GM21360 (cell line): ENCODE results near the gene SHB.

Source experiments
- ATAC-seq: cut with Tn5 transposase; IDR thresholded peaks from one replicate; pipeline ENCODE4 v1.9.1; 2021; ENCODE audit warnings: mild to moderate bottlenecking, moderate library complexity; ENCODE audit not compliant: unreplicated experiment

The SHB gene

GRCh38 chr9:38043931-38044623 lies 24.9 kb downstream of the SHB start:
- no peak for ATAC-seq

- ATAC-seq = no peak
Measured at GRCh38 chr9:38042626-38043357, 26.2 kb downstream of the SHB start.

DNA sequence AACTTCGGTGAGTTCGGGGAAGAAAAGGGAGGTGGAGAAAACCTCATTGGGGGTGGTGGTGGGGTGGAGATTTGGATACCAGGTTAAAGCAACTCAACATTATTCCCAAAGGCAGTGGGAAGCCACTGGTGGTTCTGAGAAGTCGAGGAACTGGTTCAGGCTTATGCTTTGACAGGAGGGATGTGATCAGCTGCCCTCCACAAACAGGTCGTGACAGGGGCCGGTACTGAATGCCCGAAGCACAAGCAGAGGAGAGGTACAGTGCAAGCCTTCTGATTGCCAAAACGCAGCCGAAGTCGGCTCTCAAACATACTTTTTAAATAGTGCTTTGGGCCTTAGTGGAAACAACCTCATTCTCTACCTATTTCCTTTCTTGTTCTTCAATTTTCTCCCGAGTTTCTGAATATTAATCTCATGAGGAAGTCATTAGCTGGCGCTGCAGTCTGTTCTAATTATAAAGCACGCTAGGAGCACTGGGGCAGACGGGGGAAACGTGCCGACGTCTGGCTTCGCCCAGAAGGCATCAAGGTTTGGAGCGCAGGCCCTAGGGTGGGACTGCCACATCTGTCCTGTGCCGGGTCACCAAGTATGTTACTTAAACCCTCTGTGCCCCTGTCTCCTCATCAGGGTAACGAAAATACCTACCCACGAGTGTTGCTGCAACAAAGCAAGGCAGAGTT lies 27.3 kb downstream of the SHB start:
- no peak for ATAC-seq

GRCh38 chr9:38039907-38040682 lies 28.9 kb downstream of the SHB start:
- no peak for ATAC-seq

DNA sequence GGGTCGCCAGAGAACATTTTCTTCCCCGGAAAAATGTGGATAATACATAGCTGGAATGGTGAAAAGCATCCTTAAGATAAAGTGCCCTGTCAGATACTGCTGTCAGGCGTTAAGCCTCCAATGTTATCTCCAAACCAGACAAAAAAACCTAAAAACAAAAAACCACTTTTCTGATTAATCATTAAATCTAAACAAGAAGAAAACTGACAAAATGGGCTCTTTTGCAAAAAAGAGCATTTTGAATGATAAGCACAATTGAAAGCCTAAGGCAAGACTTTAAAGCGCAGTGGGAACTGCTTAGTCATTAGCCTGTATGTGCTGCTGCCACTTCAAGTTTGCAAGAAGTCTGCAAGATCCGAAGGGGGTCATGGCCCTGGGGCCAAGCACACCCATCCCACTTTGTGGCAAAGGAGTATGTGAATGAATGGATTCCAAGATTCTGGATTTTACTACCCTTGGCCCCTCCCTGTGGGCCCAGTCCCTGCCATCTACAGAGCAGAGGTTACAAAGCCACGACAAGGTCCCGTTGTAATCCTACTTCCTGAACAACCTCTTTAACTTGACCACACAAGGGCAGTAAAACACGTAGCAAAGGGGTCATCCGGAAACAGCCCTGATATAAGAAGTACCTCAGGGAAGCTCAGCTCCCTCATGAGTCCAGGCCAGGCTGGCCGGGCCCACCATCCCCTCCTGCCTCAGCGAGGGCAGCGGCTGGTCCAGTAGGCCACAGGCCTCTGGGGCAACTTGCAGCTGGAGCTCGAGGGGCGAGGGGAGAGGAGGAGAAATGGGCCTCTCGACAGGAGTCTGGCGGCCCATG lies 29.7 kb downstream of the SHB start:
- ATAC-seq = no peak

DNA sequence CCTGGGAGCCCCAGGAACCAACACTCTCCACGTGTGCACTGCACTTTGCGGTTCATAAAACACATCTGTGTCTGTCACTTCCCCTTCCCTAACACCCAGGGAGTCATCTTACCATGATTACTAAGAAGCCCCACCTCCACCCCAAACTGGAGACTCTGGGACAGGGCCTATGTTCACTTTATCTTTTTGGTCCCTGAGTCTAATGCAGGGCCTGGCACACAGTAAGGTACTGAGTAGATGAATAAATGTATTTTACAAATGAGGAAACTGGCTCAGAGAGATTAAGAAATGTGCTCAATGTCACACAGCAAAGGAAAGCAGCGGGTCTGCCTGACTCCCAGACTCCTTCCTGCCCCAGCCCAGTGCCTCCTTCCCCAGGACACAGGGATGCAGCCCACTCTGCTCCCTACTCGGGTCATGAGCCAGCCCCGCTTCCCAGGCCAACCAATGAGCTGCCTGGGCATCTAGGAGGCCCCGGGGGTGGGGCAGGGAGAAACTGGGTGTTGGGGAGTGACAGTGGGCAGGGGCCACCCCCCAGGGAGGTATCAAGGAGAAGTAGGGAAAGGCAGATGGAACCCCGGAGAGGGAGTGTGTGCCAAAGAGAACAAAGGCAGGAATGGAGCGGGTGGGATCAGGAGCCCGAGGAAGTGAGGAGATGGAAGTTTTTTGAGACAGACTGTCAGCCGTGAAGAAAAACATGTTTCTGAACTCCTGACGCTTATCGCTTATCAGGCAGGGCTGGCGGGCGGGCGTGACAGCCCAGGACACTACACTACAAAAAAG lies 30.5 kb downstream of the SHB start:
- ATAC-seq = no peak

- no peak for ATAC-seq
Measured at GRCh38 chr9:38037981-38038306, 31.1 kb downstream of the SHB start.

DNA sequence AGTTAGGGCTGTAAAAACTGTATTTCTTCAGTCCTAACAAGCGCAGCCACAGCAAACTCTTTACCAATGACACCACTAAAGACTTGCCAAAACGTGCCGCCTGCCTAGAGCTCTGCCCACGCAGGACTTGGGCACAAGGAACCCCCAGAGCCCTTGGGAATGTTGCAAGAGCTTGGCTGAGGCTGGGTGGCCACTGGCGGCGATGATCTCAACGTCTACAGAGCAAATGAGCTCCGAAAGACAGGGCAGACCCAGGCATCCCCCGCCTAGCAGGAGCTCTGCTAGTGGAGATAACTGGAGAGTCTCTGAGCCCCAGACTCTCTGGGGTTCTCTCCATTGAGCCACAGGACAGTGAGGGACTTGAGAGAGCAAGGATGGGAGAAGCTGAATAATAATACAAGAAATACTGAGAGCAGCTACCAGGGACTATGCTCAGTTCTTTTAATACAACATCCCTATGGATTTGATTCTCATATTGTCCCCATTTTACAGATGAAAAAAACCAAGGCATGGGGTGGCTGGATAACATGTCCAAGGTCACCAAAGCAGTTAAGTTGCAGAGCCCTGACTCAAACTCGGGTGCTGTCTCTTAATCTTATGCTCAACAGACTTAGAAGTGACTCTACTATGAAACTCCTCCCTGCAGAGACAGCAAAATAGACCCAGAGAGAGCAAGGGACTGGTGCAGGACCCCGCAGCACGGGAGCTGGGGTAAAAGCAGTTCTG lies 32.5 kb downstream of the SHB start:
- no peak for ATAC-seq

DNA sequence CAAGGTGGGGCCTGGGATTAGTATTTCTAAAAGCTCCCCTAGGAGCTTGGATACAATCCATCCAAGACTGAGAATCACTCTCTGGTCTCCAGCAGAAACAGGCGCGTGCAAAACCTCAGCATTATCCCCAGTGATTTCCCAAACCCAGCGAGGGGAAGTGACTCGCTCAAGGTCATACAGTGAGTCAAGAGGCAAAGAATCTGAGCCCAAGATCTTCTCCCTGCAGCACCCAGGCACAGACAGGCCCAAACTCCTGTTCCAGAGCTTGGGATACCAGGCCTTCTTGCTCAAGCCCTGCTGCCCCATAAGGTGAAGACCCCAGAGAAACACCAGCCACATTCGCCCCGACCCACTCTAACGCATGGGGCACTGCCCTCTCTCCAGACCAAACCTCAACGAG lies 33.2 kb downstream of the SHB start:
- no peak for ATAC-seq

GRCh38 chr9:38033941-38034340 lies 35.1 kb downstream of the SHB start:
- no peak for ATAC-seq

DNA sequence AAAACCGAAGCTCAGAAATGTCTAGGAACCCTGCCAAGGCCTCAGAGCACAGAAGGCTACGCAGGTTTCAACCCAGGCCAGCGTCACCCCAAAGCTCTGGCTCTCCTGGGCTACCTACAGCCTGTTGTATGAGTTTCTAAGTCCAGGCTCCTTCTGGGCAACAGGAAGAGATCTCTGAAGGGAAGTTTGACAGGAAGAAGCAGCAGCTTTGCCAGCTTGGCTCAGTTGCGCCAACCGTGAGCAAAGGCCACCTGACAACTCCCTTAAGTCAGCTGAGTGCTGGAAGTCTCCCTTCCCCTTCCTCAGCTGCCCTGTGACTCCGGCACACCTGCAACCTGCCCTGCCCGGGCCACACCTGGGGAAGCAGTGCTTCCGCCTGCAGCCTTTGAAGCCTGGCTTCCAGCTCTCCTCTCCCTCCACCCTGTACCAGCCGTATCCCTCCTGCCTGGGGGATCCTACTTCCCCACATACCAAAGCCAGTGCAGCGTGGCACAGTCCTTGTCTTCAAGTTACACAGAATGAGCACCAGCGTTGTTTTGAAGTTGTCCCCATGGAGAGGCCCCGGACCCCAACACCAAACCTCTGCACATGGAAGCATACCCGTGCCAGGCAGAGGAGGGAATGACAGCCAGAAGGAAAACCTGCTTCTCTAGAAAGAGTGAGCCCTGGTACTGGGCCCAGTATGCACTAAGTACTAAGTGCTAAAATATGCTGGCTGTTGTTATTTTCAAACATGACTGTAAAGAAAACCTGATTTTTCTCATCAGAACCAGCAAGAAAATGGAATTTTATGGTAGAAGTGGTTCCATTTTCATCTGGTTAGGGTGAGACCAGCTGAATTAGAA lies 36.5 kb downstream of the SHB start:
- no peak for ATAC-seq

DNA sequence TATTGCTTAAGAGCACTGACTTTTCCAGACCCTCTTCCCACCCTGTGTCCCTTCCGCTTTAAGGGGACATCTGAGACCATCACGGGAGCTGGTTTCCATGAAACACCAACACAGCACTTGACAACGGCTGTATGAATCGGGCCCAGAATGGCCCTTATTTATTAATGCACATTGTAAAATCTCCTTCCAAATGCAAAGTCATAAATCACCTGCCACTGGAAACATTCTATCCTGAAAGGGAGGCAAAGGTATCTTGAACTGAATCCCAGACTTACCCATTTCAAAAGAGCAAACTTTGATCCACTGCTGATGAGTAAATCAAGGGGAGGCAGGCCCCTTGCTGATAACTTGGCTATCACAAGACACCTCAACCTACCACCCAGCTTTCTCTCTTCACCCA lies 37.4 kb downstream of the SHB start:
- no peak for ATAC-seq

- ATAC-seq = no peak
Measured at GRCh38 chr9:38030658-38031057, 38.4 kb downstream of the SHB start.

DNA sequence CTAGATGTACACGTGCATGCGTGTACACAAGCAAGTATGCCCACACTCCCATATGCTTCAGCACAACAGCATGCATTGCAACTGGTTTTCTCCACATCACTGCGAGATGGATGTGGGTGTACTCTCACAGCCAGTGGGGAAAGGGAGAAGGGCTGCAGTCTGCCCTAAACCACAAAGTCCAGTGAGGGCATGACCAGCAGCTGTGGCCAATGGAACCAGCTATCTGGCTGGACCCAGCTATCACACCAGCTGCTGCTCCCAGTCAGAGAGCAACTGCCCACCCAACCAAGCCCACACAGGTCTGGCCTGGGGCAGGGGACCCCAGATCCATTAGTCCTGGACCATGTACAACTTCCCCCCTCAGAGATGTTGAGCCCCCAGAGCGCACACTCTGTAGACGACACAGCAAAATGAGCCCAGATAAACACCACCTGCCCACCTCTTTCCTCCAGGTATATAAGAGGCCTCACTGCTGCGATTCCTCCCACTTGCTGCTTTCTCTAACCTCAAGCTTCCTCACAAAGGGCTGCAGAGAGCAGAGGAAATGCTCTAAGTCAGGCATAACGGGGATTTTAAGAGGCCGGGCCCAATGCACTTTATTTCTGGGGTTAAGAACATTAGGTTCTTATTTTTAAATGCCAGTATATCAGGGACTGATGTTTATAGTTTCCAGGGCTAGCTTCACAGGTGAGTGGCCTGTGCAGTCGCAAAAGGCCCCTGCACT lies 39.0 kb downstream of the SHB start:
- no peak for ATAC-seq

GRCh38 chr9:38027714-38028113 lies 41.3 kb downstream of the SHB start:
- no peak for ATAC-seq

DNA sequence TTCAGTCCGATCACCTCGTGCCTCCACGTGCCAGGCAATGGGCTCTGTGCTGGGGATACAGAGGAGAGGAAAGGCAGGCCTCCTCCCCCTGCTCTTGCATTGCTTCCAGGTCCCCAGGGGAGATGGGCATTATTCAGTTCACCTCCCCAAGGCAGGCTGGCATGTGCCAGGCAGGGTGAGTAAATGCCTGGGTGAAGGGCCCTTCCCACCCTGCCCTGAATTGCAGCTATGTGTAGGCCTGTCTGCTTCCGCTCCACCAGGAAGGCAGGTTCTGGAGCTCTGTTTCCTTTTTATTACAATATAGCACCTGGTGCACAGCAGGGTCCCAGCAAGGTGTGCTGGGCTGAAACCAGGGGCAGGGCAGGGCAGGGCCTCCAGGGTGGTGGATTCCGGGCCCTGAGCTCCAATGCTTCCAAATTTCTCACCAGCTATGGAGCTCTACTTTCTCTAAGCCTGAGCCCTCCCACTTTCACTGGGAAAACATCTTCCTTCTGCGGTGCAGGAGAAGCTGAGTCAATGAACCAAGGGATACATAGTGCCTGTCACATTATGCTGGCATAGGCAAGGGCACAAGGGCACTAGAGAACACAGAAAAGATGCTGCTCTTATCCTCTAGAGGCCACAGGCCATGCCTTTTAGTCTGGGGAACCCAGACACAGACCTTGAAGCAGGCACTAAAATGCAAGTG lies 42.0 kb downstream of the SHB start:
- no peak for ATAC-seq
